ENCODE data around the gene FES. TPM values are rescaled to one million over a fixed set of nuclear protein-coding genes. Genes with fewer than 3 reads are reported as not detected.

Gene FES
- total RNA-seq, 1 experiment from 2014 or later, result 6.7 TPM

DNA sequence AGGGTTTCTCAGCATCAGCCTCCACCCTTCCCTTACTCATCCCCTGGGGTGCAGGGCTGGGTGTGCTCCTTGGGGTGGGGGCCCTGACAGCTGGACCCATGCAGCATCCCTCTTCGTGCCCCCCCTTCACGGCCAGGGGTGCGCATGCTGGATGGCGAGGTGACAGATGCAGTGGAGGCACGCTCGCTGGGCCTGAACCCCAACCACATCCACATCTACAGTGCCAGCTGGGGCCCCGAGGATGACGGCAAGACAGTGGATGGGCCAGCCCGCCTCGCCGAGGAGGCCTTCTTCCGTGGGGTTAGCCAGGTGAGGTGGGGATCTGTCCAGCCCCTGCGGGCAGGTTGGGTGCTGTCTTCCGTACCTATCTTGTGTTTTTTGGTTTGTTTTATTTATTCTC is 6.3 kb upstream of the FES start:
- Histone ChIP-seq H2AK5ac (ENCODE audit: insufficient read length, low read length) (no peak overlapping the region), H2AFZ (ENCODE audit: low read length) (no peak overlapping the region), H3K79me1 (ENCODE audit: insufficient read depth, low read depth, low read length, poor library complexity, severe bottlenecking) (no peaks in the 10 kb centered on the region), H3K56ac (ENCODE audit: insufficient read length, low read depth, low read length) (no peak overlapping the region), H3K27me3 (ENCODE audit: insufficient read depth, low read length) (no peaks in the 10 kb centered on the region), H3K79me2 (ENCODE audit: insufficient read depth, low read length) (no peaks in the 10 kb centered on the region), H3K4me2 (ENCODE audit: insufficient read depth, insufficient read length, low read length) (no peak overlapping the region), H2BK20ac (ENCODE audit: low read depth, low read length, poor library complexity, severe bottlenecking) (no peak overlapping the region), H2BK12ac (ENCODE audit: insufficient read length, low read depth, low read length) (no peak overlapping the region), H4K5ac (ENCODE audit: insufficient read length, low read depth, low read length) (no peak overlapping the region), H4K91ac (ENCODE audit: insufficient read length, low read depth, low read length) (no peak overlapping the region), H3K14ac (ENCODE audit: insufficient read depth, low read length) (no peak overlapping the region), H2BK15ac (ENCODE audit: low read depth, low read length) (no peak overlapping the region), H3K23ac (ENCODE audit: insufficient read length, low read depth, low read length) (no peak overlapping the region), H3T11ph (ENCODE audit: low read length) (no peak overlapping the region), H4K8ac (replicated peaks; ENCODE audit: insufficient read length, low read depth, low read length) (no peak overlapping the region), H2BK120ac (ENCODE audit: low read depth, low read length, poor library complexity, severe bottlenecking) (no peak overlapping the region), H3K23me2 (ENCODE audit: insufficient read length, low read depth, low read length, poor library complexity, severe bottlenecking) (no peaks in the 10 kb centered on the region), H3K9me3 (ENCODE audit: control insufficient read depth, low read depth, low read length) (no peaks in the 10 kb centered on the region), H4K20me1 (ENCODE audit: control insufficient read depth, insufficient read depth, insufficient read length) (no peaks in the 10 kb centered on the region), H3K4ac (ENCODE audit: low read depth, low read length) (no peak overlapping the region), H3K9ac (ENCODE audit: extremely low read depth, insufficient read length, low read length) (no peak overlapping the region), H3K27ac (ENCODE audit: insufficient read length, low read depth, low read length) (no peak overlapping the region), H2BK5ac (ENCODE audit: insufficient read length, low read length) (no peak overlapping the region), H3K18ac (ENCODE audit: insufficient read length, low read depth, low read length) (no peak overlapping the region), H3K4me1 (ENCODE audit: insufficient read depth, low read length) (peaks cover 1% of the 10 kb centered on the region; the same call in 1 of the 2 replicates)
- H3K4me1 Mint-ChIP-seq, result peaks cover 14 to 19% of the 10 kb centered on the region in 2 experiments
- WGBS (ENCODE audit: extremely low coverage, insufficient read length, low lambda C conversion rate), result no CpG with 5 or more reads among the region's 14 CpGs
- TF ChIP-seq, protein P1, sequence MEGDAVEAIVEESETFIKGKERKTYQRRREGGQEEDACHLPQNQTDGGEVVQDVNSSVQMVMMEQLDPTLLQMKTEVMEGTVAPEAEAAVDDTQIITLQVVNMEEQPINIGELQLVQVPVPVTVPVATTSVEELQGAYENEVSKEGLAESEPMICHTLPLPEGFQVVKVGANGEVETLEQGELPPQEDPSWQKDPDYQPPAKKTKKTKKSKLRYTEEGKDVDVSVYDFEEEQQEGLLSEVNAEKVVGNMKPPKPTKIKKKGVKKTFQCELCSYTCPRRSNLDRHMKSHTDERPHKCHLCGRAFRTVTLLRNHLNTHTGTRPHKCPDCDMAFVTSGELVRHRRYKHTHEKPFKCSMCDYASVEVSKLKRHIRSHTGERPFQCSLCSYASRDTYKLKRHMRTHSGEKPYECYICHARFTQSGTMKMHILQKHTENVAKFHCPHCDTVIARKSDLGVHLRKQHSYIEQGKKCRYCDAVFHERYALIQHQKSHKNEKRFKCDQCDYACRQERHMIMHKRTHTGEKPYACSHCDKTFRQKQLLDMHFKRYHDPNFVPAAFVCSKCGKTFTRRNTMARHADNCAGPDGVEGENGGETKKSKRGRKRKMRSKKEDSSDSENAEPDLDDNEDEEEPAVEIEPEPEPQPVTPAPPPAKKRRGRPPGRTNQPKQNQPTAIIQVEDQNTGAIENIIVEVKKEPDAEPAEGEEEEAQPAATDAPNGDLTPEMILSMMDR (conservative IDR thresholded peaks at IDR 0.05), result no peak
- DNase-seq, result no peak
- H3K36me3 Mint-ChIP-seq (ENCODE audit: insufficient read depth in 1 of 3, low read depth in 3 of 3), result peaks cover 20 to 44% (median 33%) of the 10 kb centered on the region in 3 experiments; a peak in 6 of 7 replicates
- no peaks in the 10 kb centered on the region for H3K27me3 Mint-ChIP-seq (ENCODE audit: low read depth)
- H3K27ac Mint-ChIP-seq, result no peak overlapping the region
- no peaks in the 10 kb centered on the region for H3K9me3 Mint-ChIP-seq
- no peak overlapping the region for H3K4me3 Mint-ChIP-seq

Measured in H9 (cell line).